Activated T-cell treated with anti-CD3 and anti-CD28 coated beads for 48 hours (primary cell): ENCODE data around the gene MYO3B.

Source experiments
- DNase-seq: peaks from one replicate; pipeline ENCODE4 v3.0.0-alpha.2; 2020; ENCODE audit warnings: low read depth

MYO3B gene

GRCh38 chr2:170696948-170697347 is 519.0 kb downstream of the MYO3B start:
- no peak for DNase-seq

- DNase-seq = no peak
Measured at GRCh38 chr2:170701011-170701410, 523.1 kb downstream of the MYO3B start.

GRCh38 chr2:170703776-170704476 is 526.0 kb downstream of the MYO3B start:
- DNase-seq = no peak
